Measurements from ENCODE around the gene XPNPEP3.

DNA sequence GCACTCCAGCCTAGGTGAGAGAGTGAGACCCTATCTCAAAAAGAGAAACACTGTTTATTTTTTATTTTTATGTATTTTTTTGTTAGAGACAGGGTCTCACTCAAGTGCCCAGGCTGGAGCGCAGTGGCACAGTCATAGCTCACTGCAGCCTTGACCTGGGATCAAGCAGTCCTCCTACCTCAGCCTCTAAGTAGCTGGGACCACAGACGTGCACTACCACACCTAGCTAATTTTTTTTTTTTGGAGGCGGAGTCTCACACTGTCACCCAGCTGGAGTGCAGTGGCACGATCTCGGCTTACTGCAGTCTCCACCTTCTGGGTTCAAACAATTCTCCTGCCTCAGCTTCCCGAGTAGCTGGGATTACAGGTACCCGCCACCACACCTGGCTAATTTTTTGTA is 100.7 kb downstream of the XPNPEP3 start:
- no peak for TF ChIP-seq EP300 (IDR thresholded peaks at IDR 0.05)
- TF ChIP-seq POLR2AphosphoS5 (IDR thresholded peaks at IDR 0.05): no peak

Data from esophagus muscularis mucosa (tissue), 3 donors.